Smooth muscle cell of the brain vasculature (primary cell): ENCODE data around the gene COL4A4.

Experiments used
- DNase-seq: peaks from one replicate; pipeline ENCODE4 v3.0.0-alpha.2; 2012; ENCODE audit warnings: low read depth, low spot score

Gene COL4A4

DNA sequence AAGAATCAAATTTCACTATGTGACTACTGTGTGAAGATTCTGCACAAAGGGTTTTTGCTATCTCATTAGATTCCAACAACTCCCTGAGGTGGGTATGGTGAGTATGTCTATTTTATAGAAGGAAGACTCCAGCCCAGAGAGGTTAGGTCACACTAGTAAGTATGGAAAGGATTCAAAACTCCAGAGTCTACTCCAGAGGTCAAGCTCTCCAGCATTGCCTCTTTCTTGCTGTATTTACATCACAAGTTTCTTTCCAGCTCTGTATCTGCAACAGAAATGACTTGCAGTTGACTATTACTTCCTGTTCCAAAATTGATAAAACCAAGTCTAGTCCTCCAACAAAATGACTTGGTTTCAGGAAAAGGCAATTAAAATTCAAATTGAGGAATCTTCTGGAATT is 2.1 kb downstream of the COL4A4 start:
- DNase-seq, result no peak

DNA sequence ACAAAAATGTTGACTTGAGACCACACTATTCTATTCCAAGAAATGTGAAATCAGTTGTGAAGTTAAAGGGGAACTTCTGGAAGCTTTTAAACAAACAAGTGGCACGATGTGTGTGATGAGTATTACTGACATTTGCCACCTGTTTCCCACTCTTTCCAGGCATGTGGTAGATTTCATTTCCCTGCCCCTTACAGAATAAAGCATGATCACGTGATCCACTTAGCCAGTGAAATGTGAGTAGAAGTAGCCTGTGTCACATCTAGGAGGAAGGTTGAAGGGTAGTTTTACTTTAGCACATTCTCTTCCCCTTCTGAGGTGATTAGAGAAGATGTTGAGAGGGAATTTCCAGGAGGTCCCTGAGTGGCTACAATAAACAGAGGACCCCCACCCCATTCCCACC is 3.8 kb downstream of the COL4A4 start:
- no peak for DNase-seq

DNA sequence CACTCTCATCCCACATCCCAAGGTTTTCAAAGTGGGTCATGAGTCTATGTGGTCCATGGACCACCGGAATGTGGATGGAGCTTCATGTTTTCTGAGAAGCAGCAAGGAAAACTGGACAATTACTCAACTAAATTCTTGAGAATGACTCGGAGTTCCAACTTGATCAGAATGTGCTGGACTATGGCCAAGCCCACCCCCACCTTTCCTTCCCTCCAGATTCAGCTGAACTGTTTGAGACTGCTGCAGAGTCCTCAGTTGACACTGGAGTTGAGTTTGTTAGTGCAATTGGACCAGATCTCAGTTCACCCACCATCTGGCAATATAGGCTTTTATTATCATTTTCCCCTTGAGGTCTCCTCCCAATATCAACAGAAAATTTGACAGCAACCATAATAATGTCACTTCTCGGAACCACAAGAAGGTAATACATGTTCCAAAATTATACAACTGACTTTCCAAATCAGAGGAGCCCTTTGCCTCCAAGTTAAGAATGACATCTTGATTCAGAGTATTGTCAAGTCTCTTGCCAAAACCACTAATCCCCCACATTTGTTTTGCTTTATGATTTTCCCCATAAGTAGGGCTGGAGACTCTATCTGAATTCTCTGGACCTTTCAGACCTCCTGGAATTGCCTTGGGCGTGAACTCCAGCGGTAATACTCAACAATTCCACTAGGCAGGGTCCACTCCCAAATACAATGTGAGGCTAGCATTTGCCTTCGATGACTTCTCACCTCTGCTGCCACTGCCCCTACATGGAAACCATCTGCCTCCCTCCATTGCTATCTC is 8.8 kb downstream of the COL4A4 start:
- no peak for DNase-seq

DNA sequence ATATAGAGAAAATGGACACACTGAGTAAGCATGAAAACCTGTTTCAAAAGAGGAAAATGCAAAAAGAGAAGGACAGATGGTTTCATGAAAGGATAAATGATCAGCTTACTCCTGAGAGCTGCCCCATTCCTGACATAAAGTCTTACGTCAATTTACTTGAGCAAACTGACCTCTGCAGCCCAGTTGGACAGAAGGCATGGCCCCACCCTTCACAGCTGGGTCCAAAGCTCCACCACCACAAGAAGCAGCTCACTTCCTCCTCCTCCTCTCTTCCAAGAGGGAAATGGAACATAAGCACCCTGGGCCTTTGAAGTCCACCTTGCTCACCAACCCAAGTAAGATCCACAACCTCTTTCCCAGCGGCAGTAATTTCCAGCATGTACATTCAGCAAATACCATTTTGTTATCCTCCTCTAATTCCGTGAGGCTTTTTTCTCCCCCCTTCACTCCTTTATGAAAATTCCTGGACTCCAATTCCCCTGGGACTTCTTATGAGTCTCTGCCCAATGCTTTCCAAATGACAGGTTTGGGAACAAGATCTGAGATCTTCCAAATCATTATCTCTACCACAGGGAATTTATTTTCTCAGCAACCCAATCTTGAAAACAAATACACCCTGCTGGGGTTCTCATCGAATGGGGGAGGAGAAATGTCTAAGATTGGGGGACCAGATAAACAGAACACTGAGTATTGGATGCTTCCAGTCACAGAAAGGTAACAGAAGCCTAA is 10.1 kb downstream of the COL4A4 start:
- DNase-seq, result no peak

DNA sequence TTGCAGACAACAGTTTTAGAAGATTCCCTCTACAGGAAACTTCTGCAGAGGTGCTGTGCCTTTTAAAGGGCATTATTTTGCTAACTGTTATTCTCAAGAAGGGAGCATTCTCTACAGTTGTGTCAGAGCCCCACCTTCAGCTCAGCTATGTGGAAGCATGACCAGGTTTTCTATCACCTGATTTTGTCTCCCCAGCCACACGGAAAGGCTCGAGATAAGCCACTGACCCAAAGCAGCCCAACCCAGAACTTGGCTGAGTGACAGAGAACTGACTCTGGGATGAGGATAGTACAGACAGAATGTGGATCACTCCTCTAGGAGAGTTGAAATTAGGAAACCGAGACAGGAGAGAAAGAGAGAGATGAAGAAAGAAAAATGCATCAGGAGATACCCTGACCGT is 10.7 kb downstream of the COL4A4 start:
- no peak for DNase-seq

DNA sequence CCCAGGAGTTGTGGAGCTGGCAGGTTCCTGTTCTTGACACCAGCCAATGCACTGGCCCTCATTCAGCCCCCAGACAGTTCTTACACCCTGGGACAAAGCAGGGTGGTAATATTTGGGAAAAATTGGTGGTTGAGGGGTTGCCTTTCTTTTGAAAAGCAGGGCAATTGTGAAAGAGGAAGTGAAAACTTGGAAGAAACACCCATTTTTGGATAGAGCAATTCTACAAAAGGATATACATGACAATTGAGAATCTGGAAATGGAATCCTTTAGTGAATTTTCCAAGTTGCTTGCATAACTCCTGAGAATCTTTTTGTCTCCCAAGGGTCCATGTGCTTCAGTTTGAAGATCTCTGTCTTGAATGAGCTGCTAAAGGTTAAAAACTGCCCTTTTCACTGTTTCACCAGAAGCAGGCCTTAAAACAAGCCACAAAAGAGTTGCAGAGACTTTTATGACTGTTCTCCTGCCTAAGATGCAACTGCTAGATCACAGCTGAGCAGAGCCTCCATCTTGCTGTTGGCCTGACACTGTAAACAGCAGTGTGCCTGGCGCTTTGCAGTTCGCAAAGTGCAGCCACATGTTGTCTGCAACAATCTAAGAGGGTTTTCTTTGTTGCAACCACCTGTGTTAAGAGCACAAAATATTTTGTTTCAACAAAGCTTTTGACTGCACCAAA is 11.8 kb downstream of the COL4A4 start:
- DNase-seq, result no peak

DNA sequence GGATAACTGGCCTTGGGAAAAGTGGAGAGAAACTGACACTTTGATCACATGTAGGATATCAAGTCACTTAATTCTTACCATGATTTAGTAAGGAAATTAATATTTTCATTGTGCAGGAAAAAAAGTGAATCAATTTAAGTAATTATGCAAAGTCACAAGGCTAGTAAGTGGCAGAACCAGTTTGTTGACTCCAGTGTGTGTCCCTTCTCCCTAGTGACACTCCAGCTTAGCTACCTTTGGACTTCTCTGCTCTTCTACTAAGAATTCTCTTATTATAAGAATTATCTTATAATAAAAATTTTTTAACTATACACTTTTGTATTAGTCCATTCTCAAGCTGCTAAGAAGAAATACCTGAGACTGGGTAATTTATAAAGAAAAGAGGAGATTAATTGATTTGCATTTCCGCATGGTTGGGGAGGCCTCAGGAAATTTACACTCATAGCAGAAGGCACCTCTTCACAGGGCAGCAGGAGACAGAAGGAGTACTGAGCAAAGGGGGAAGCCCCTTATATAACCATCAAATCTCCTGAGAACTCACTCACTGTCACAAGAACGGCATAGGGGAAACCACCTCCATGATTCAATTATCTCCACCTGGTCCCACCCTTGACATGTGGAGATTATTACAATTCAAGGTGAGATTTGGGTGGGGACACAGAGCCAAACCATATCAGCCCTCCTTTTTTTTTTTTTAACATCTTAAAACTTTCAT is 13.6 kb downstream of the COL4A4 start:
- no peak for DNase-seq

DNA sequence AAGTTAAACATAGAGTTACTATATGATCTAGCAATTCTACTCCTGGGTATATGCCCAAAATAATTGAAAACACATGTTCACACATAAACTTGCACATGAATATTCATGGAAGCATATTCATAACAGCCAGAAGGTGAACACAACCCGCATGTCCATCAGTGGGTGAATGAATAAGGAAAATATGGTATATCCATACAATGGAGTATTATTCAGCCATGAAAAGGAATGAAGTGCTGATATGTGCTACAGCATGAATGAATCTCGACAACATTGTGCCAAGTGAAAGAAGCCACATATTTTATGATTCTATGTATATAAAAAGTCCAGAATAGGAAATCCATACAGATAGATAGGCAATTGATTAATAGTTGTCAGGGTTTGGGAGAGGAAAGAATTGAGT is 15.9 kb downstream of the COL4A4 start:
- no peak for DNase-seq

DNA sequence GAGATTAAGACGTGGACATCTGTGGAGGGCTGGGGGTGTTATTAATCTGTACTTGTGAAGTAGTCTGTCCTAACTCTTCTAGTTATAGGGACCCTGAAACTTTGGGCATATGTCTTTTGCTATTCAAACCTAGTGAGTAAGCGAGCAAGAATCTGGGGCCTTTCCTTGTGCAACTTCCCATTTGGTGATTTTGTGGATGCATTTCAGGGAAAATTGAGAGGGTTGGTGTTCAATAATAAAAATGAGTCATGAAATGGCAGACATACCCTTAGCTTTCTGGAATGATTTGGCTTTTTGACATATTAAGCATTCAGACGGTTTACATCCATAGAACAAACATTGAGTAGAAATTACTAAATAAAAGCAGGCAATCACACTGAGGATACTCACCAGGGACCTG is 17.0 kb downstream of the COL4A4 start:
- DNase-seq, result no peak

DNA sequence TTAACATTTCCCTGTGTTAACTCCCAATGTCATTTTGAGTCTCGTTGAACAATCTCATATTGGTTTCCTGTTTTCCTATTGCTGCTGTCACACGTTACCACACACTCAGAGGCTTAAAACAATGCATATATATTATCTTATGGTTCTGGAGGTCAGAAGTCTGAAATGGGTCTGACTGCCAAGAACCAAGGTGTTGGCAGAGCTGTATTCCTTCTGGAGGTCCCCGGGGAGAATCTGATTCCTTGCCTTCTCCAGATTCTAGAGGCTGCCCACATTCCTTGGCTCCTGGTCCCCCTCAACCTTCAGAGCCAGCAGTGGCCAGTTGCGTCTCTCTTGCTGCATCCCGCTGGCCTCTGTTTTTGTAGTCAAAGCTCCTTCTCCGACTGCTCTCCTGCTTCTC is 17.5 kb downstream of the COL4A4 start:
- no peak for DNase-seq

DNA sequence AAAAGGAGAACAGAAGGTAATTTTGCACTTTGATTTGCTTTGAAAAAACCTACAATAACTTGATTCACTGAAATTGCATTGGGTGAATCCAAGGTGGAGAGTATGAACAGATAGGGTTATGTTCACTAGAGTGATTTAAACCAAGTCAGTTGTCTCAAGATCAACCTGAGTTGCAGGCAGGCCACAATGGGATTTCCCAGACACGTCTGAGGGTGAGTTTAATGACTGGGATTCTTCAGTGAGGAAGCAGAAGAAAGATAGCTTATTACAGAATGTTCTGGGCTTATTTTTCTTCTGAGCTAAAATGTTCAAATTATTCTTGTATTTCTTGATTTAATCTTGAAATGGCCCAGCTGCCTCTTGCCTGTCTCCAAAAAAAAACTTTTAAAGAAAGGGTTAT is 20.1 kb downstream of the COL4A4 start:
- DNase-seq, result no peak

DNA sequence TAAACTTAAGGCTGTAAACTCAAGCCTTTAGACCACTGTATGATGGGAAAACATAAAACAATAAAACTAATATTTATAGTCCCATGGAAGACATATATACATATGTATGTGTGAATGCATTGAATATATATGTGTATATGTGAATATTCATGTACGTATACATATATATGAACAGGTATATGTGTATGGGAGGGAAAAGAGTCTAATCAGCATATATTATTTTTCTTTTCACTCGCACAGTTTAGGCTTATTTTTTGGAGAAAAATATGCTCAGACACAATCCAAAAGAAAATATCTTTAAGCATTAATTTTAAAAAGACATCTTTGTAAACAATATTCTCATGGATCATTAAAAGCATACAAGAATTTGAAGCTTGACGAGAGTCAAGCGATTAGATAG is 22.7 kb downstream of the COL4A4 start:
- DNase-seq, result no peak

DNA sequence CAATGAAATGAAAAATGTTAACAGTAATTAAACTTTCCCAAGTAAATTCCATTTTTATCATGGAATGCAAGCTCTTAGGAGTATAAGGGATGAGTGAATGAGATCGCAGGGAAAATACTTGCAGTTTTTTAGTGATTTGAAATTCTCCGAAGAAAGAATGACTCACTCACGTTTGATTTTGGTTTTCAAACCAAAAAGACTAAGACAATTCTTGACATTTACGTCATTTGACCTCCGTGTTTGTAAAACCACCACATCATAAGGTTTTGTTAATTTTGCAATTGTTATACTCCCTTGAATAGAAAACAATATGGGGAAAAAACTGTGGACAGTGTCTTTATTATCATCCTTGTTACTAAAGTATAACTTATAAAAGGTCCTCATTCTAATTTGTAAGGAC is 29.4 kb downstream of the COL4A4 start:
- DNase-seq, result no peak

DNA sequence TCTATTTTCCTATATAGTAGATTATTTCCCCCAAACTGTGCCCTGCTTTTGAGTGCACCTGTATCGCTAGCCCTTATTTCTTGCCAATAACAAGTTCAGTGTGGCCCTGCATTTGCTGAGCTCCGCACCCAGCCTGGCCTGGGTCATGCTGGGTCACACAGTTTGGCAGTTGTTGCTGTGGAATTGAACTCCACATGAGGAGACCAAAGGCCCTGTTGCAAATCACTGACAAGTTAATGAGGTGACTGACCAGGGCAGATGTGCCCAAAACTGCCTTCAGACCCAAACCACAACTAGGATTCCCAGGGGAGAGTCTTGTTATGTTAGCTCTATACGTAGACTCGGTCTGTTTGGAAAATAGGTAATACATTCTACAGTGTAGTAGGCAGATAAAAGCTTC is 31.0 kb downstream of the COL4A4 start:
- DNase-seq, result no peak

DNA sequence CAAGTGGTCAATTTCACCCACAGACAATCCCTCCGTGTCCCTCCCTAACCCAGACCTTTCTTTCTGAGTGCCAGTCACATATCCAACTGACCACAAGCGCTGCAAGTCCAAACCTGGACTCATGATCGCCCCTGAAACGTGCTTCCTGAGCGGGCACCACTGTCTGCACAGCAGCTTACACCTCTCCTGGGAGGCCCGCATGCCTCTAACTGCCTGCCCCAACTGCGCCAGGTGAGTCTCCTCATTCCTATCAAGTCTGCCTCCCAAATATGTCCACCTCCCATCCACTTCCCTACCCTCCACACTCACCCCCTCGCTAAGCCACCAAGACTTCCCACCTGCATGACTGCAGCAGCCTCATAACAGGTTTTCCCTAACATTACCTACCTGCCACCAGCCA is 33.4 kb downstream of the COL4A4 start:
- DNase-seq, result no peak

DNA sequence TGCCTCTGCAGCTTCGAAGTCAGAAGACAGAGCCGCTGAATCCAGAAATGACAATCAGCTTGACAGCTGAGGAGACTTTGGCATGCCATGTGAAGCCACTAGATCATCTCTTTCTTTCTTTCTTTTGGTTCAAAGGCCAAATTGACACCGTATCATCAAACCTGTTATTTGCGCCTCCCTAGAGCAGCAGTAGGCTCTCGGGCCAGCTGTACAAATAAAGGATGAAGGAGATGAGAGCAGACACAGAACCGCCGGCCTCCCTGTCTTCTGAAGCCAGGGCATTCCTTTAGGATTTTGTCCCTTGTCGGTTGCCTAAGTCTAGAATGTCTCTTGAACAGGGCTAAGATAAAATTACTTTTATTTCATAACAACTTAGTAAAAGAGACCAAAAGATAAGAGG is 36.8 kb downstream of the COL4A4 start:
- DNase-seq, result no peak

DNA sequence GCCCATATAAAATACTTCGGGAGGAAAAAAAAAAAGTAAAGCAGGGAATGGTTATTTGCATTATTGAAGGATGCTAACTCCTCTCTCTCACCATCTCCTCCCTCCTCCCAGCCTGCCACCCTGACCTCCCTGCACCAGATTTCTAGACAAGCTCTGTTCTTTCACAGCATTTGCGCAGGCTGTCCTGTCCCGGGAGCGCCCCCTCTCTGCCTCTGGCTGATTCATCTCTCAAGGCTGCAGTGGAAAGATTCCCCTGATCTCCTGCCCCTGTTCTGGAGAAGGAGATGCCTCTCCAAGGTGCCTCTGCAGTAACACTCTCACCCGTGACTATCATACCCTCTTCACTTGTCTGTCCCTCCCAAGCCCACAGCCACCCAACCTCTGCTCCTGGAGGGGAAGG is 38.5 kb downstream of the COL4A4 start:
- DNase-seq, result no peak

DNA sequence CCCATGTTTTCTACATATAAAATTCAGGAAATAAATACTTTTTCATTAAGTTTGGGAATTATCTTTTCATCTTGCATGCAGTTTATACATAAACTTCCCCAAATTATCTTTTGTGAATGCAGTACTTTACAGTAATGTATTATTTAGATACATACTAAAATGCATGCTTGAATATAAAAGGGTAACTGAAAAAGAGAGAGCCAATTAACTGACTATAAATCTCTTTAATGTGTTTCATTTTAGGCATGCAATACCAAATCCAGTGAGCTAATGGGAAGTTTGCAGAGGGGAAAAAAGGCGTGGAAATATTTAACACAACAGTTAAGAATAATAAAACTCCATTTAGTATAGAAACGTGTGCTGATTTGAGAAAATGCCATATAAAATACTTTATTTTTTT is 39.2 kb downstream of the COL4A4 start:
- DNase-seq, result no peak

DNA sequence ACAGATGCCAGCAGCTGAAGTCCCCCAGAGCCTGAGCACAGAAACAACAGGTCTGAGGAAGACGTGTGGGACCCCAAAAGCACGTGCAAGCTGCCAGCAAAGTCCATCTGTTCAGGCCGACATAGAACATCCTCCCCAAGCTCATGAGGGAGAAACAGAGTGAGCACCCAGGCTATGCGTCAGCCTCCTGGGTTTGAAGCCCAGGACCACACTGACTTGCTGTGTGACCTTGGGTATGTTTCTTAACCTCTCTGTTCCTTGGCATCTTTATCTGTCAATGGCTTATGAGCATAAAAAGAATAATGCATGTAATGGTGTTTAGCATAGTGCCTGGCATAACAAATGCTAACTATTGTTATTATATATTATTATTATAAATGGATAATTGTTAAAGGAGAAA is 40.3 kb downstream of the COL4A4 start:
- no peak for DNase-seq

DNA sequence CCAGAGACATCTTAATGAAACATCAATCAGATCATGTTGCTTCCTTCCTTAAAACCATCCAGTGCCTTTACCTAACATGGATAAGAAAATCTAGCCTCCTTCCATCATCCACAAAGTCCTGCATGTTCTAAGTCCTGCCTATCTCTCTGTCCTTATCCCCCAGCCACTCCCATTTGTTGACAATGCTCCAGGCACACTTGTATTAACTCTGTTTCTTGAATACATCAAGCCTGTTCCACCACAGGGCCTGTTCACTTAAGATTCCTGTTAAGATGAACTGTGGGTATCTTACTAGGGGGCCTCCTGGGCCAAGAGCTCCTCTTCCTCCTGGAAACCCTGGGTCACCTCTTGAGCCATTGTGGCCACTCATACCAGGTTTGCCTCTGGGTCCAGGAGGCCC is 45.7 kb downstream of the COL4A4 start:
- no peak for DNase-seq

DNA sequence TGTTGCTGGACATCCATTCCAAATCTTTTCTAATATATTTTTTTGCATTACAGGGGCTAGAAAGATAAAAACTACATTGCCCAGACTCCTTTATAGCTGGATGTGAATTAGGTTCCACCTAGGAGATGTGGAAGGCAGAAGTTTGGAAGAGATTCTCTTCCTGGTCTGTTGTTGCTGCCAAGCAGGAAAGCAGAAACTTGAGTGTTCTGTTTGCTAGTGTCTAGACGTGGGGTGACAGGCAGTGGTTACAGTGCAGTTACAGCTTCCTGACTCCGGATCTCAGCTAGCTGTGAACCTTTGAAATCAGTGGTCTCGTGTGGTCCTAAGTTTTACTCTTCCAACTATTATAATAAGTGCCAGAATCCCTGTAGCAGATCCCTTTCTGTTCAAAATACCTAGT is 46.2 kb downstream of the COL4A4 start:
- DNase-seq, result no peak

DNA sequence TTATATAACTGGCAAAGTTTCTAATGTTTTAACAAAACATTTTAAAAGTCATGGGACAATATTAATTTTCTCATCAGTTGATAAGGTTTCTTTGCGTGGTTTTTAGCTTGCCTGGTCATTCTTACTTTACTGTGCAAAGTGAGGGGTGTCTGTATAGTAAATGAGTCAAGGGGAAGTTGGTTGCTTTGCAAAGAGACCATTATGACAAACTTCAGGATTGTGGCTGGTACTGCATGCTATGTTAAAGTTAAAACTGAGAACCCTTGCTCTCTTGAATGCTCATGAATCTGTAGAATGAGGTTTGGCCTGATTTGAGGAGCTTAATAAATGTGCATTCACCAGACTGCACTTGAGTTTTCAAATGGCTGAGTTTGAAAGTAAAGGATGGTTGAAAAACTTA is 47.0 kb downstream of the COL4A4 start:
- no peak for DNase-seq
